H1 (cell line): ENCODE data around the gene NUAK1. TPM values are rescaled to one million over a fixed set of nuclear protein-coding genes. Genes with fewer than 3 reads are reported as not detected.
A peak's percentile ranks its signal among the peaks of the same experiment; 100 is the strongest.

Source experiments
- CTCF ChIA-PET: fragments of 300-600 bp; sonication (Branson Sonifier 250); formaldehyde crosslinking; loops from one replicate; lab custom pipeline; 2021; ENCODE audit not compliant: partially characterized antibody; lab: Charles Lee
- POLR2A ChIA-PET: fragments of 300-600 bp; sonication (Branson Sonifier 250); formaldehyde crosslinking; loops from one replicate; lab custom pipeline; 2021; ENCODE audit warnings: inconsistent platforms; ENCODE audit not compliant: partially characterized antibody; lab: Charles Lee
- DNase-seq, 2 experiments: peaks; one replicate each; pipeline versions ENCODE4 v3.0.0 to v3.0.0-alpha.2; 2010 to 2022; ENCODE audit warnings: low spot score in 2 of 2, low read depth in 1 of 2, mixed read lengths in 1 of 2
- FAIRE-seq: peaks from 2 replicates; lab custom pipeline; 2011; peaks lifted over from hg19 to GRCh38; lab: Jason Lieb, UNC
- H2AFZ ChIP-seq: 2 replicates; pipeline ENCODE4 v1.8.1; 2012; ENCODE audit warnings: low read length, inconsistent platforms
- H2AK5ac ChIP-seq: 2 replicates; pipeline ENCODE4 v1.6.1; 2013; ENCODE audit warnings: low read depth, low read length
- H2BK120ac ChIP-seq: replicated peaks from 2 replicates; pipeline ENCODE3; 2013; ENCODE audit warnings: low read depth, low read length, inconsistent platforms
- H2BK12ac ChIP-seq: 2 replicates; pipeline ENCODE4 v1.6.1; 2013; ENCODE audit warnings: low read depth, low read length
- H2BK15ac ChIP-seq: 2 replicates; pipeline ENCODE4 v1.6.1; 2013; ENCODE audit warnings: low read length
- H2BK20ac ChIP-seq: 2 replicates; pipeline ENCODE4 v1.6.1; 2013; ENCODE audit warnings: low read length
- H2BK5ac ChIP-seq: 2 replicates; pipeline ENCODE4 v1.6.1; 2013; ENCODE audit warnings: low read depth, low read length
- H3K14ac ChIP-seq: 2 replicates; pipeline ENCODE4 v1.6.1; 2013; ENCODE audit warnings: inconsistent platforms; ENCODE audit not compliant: insufficient read length
- H3K18ac ChIP-seq: 2 replicates; pipeline ENCODE4 v1.6.1; 2013; ENCODE audit warnings: low read length; ENCODE audit errors: extremely low read depth
- H3K23ac ChIP-seq: 2 replicates; pipeline ENCODE4 v1.6.1; 2013; ENCODE audit warnings: inconsistent platforms; ENCODE audit not compliant: insufficient read length
- H3K23me2 ChIP-seq: 2 replicates; pipeline ENCODE4 v1.6.1; 2013; ENCODE audit warnings: low read depth, low read length
- H3K27ac ChIP-seq: 2 replicates; pipeline ENCODE4 v1.6.1; 2011; ENCODE audit warnings: low read depth, low read length, inconsistent platforms
- H3K27me3 ChIP-seq, 4 experiments: replicated peaks in 1 of 4; 1 replicate in 1 of 4; 2 replicates in 3 of 4; pipeline versions ENCODE4 v1.6.1 to v1.8.1; 2011 to 2013; ENCODE audit warnings: low read length in 3 of 4, mild to moderate bottlenecking in 3 of 4, inconsistent platforms in 2 of 4, mixed read lengths in 2 of 4, moderate library complexity in 1 of 4; ENCODE audit not compliant: control insufficient read depth in 3 of 4, insufficient read depth in 3 of 4; ENCODE audit errors: extremely low read depth in 1 of 4
- H3K36me3 ChIP-seq, 4 experiments: 2 replicates each; pipeline versions ENCODE4 v1.6.1 to v1.8.1; 2011 to 2013; ENCODE audit warnings: mild to moderate bottlenecking in 4 of 4, low read length in 3 of 4, moderate library complexity in 2 of 4, control low read depth in 1 of 4, inconsistent platforms in 1 of 4; ENCODE audit not compliant: insufficient read depth in 4 of 4, control insufficient read depth in 2 of 4
- H3K4ac ChIP-seq: replicated peaks from 2 replicates; pipeline ENCODE3; 2013; ENCODE audit warnings: low read length, low read depth, mixed read lengths, inconsistent platforms; ENCODE audit not compliant: insufficient read length
- H3K4me1 ChIP-seq, 4 experiments: replicated peaks in 1 of 4; 1 replicate in 1 of 4; 2 replicates in 3 of 4; pipeline versions ENCODE4 v1.6.1 to v1.8.1; 2011 to 2013; ENCODE audit warnings: low read length in 3 of 4, inconsistent platforms in 2 of 4, mixed read lengths in 1 of 4; ENCODE audit not compliant: insufficient read depth in 4 of 4, control insufficient read depth in 3 of 4
- H3K4me2 ChIP-seq, 2 experiments: 2 replicates each; pipeline versions ENCODE4 v1.6.1 to v1.8.1; 2011 to 2013; ENCODE audit warnings: low read depth in 2 of 2, low read length in 2 of 2, control low read depth in 1 of 2, inconsistent platforms in 1 of 2, mild to moderate bottlenecking in 1 of 2; ENCODE audit not compliant: insufficient read depth in 1 of 2
- H3K4me3 ChIP-seq, 4 experiments: fragments of 200-600, 300-600 bp in 1 of 4; sonication (generic), shearing (Covaris generic), sonication (Bioruptor Twin) in 1 of 4; 2 replicates each; pipeline versions ENCODE4 v1.5.1 to v1.8.1; 2011 to 2016; ENCODE audit warnings: low read length in 4 of 4, low read depth in 3 of 4, control low read depth in 2 of 4, inconsistent platforms in 2 of 4, mild to moderate bottlenecking in 2 of 4, mixed read lengths in 1 of 4, moderate library complexity in 1 of 4; ENCODE audit not compliant: insufficient read depth in 2 of 4; ENCODE audit errors: extremely low read depth in 1 of 4
- H3K56ac ChIP-seq: replicated peaks from 2 replicates; pipeline ENCODE3; 2013; ENCODE audit warnings: low read depth, mild to moderate bottlenecking, mixed read lengths, low read length, inconsistent platforms; ENCODE audit not compliant: insufficient read length
- H3K79me1 ChIP-seq: 2 replicates; pipeline ENCODE4 v1.6.1; 2013; ENCODE audit warnings: low read depth, low read length, control low read depth
- H3K79me2 ChIP-seq, 2 experiments: 2 replicates each; pipeline versions ENCODE4 v1.6.1 to v1.8.1; 2012 to 2013; ENCODE audit warnings: low read length in 2 of 2, mild to moderate bottlenecking in 2 of 2, inconsistent platforms in 1 of 2; ENCODE audit not compliant: insufficient read depth in 2 of 2, control insufficient read depth in 1 of 2
- H3K9ac ChIP-seq, 4 experiments: replicated peaks in 1 of 4; 1 replicate in 1 of 4; 2 replicates in 3 of 4; pipeline versions ENCODE4 v1.6.1 to v1.8.1; 2011 to 2013; ENCODE audit warnings: low read depth in 3 of 4, low read length in 3 of 4, control low read depth in 2 of 4, mild to moderate bottlenecking in 2 of 4, moderate library complexity in 2 of 4, inconsistent platforms in 1 of 4; ENCODE audit errors: extremely low read depth in 1 of 4
- H3K9me3 ChIP-seq, 2 experiments: 2 replicates each; pipeline versions ENCODE4 v1.6.1 to v1.8.1; 2012 to 2013; ENCODE audit warnings: mild to moderate bottlenecking in 2 of 2, moderate library complexity in 2 of 2, control low read depth in 1 of 2, inconsistent platforms in 1 of 2, low read depth in 1 of 2, low read length in 1 of 2, mixed read lengths in 1 of 2; ENCODE audit not compliant: insufficient read depth in 2 of 2
- H4K20me1 ChIP-seq, 2 experiments: replicated peaks in 1 of 2; 2 replicates each; pipeline versions ENCODE3 to v1.8.1; 2011 to 2013; ENCODE audit warnings: inconsistent platforms in 2 of 2, low read length in 2 of 2, mild to moderate bottlenecking in 1 of 2; ENCODE audit not compliant: insufficient read depth in 2 of 2, control insufficient read depth in 1 of 2
- H4K5ac ChIP-seq: 2 replicates; pipeline ENCODE4 v1.6.1; 2013; ENCODE audit warnings: low read length, low read depth, mixed read lengths, inconsistent platforms; ENCODE audit not compliant: insufficient read length
- H4K8ac ChIP-seq: 2 replicates; pipeline ENCODE4 v1.8.0; 2013; ENCODE audit warnings: mild to moderate bottlenecking, moderate library complexity, low read length, inconsistent platforms; ENCODE audit not compliant: insufficient read depth; ENCODE audit errors: extremely low read depth
- H4K91ac ChIP-seq: replicated peaks from 2 replicates; pipeline ENCODE3; 2013; ENCODE audit warnings: low read length, mixed read lengths, inconsistent platforms; ENCODE audit not compliant: insufficient read length
- CHD2 ChIP-seq: IDR thresholded peaks from 2 replicates; pipeline ENCODE4 v1.6.1; 2012; ENCODE audit warnings: low read length, improper control_type of control experiment
- CREB1 ChIP-seq: IDR thresholded peaks from 2 replicates; pipeline ENCODE4 v1.6.1; 2012; ENCODE audit warnings: inconsistent platforms
- KDM4A ChIP-seq: IDR thresholded peaks from one replicate; pipeline ENCODE4 v1.7.1; 2012; ENCODE audit warnings: low read depth, mild to moderate bottlenecking, moderate library complexity, low read length, inconsistent platforms; ENCODE audit not compliant: severe bottlenecking
- PHF8 ChIP-seq: fragments of 200-600 bp; sonication (generic); conservative IDR thresholded peaks from 2 replicates; pipeline ENCODE4 v1.7.1; 2012; ENCODE audit warnings: low read depth, mild to moderate bottlenecking, inconsistent platforms, low read length, moderate library complexity
- POLR2A ChIP-seq, 2 experiments: IDR thresholded peaks; 1 replicate in 1 of 2; 2 replicates in 1 of 2; pipeline ENCODE4 v1.6.1; 2011; ENCODE audit warnings: low read depth in 2 of 2, low read length in 2 of 2, mild to moderate bottlenecking in 2 of 2; ENCODE audit errors: control extremely low read depth in 1 of 2
- POU5F1 ChIP-seq: IDR thresholded peaks from 2 replicates; pipeline ENCODE4 v1.6.1; 2011; ENCODE audit warnings: low read depth, mild to moderate bottlenecking, low read length, moderate library complexity
- SAP30 ChIP-seq: fragments of 300-600 bp; sonication (generic); IDR thresholded peaks from 2 replicates; pipeline ENCODE4 v1.7.1; 2012; ENCODE audit warnings: low read length, moderate library complexity, mild to moderate bottlenecking, inconsistent platforms; ENCODE audit not compliant: insufficient read depth, insufficient replicate concordance
- SP1 ChIP-seq: IDR thresholded peaks from 2 replicates; pipeline ENCODE4 v1.6.1; 2011; ENCODE audit warnings: low read depth, low read length
- SP4 ChIP-seq: IDR thresholded peaks from 2 replicates; pipeline ENCODE4 v1.6.1; 2012; ENCODE audit warnings: low read length, inconsistent platforms
- SUZ12 ChIP-seq: fragments of 200-600 bp; sonication (generic); IDR thresholded peaks from 2 replicates; pipeline ENCODE4 v1.6.1; 2012; ENCODE audit warnings: mild to moderate bottlenecking, inconsistent platforms, low read length, moderate library complexity, mixed read lengths
- TEAD4 ChIP-seq: IDR thresholded peaks from 2 replicates; pipeline ENCODE4 v1.6.1; 2012; ENCODE audit warnings: low read depth, low read length, inconsistent platforms, mixed read lengths
- WGBS, 2 experiments: shearing (Covaris generic) in 1 of 2; methylation state at CpG; one replicate each; pipeline versions ENCODE4 v1.1.6 to v1.1.7; 2013 to 2015; ENCODE audit warnings: low lambda C conversion rate in 2 of 2, mixed read lengths in 2 of 2, inconsistent platforms in 1 of 2, low coverage in 1 of 2, missing lambda C conversion rate in 1 of 2; ENCODE audit not compliant: insufficient replicate concordance in 2 of 2, insufficient coverage in 1 of 2, insufficient read length in 1 of 2; ENCODE audit errors: extremely low coverage in 1 of 2, missing lambda C conversion rate in 1 of 2; 5-methylcytosine and 5-hydroxymethylcytosine counted together
- polyA plus RNA-seq, 7 experiments: library from polyadenylated mRNA; depleted of rRNA in 3 of 7; stranded (reverse) in 5 of 7; unstranded in 2 of 7; fragments of >200 nt in 5 of 7; fragments of 200-250 nt in 2 of 7; gene quantifications; 1 replicate in 5 of 7; 2 replicates in 1 of 7; 4 replicates in 1 of 7; pipeline versions ENCODE4 v1.2.1 to v1.2.3, GENCODE V29; 2011 to 2013; ENCODE audit warnings: missing spikeins in 2 of 7, mixed read lengths in 2 of 7
- total RNA-seq: library from RNA; stranded (reverse); fragmentation: NEBNext Ultra II Directional; extraction: Animal tissue kit (Norgen Biotek cat#: 25700); gene quantifications from 2 replicates; pipeline ENCODE4 v1.2.1, GENCODE V29; 2021
- TF ChIP-seq, protein P1 (sequence below): IDR thresholded peaks from 2 replicates; pipeline ENCODE4 v1.6.1; 2011; ENCODE audit warnings: low read depth, mild to moderate bottlenecking, low read length; ENCODE audit not compliant: insufficient read depth

NUAK1 gene
- total and polyA plus RNA-seq, 2 of the 8 experiments (the other 6 are each of a cell fraction or from before 2014, with no cell fraction given), result 6.7 to 18.2 TPM

DNA sequence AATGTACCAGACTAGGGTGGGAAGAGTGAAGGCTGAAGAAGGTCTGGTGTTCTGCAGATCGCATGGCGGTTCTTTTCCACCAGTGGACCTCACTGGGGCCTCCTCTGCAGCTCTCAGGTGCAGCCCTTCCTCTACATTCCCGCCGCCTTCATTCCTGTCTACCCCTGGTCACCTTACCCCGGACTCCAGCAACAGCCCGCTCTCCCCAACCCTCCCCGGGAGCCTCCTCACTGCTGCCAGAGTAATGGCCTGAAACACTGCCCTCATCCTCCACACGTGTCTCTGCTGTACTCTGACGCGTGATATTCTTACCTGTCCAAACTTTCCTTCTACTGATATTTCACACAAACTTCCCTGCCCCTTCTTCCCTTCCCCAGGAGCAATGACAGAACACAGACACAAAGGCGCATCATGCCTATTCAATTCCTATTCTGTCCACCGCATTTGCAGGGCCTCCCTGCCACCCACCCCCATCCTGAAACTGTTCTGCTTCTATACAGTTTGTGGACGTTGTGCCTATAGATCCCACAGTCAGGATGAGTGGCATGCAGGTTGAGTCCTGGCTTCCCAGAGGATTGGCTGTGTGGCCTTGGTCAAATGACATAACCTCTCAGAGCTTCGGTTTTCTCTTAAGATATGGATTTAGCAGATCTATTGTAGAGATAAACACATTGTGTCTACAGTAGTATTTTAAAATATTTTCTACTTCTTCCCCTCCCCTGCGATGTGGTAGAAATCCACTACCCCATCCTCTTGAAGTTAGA lies 1.7 kb upstream of the NUAK1 start:
- H3K79me1 ChIP-seq, result peaks cover 3% of the 10 kb centered on the region; the same call in 1 of the 2 replicates
- 37% methylated on average over 15 of the region's 15 CpGs; no CpG with 5 or more reads in 1 of the 2 experiments for WGBS, 2 experiments
- H3K4me1 ChIP-seq, result peaks cover 8 to 34% (median 20%) of the 10 kb centered on the region in 4 experiments; a peak in 6 of 7 replicates
- H2BK12ac ChIP-seq, result peak overlapping the region; percentile 82
- DNase-seq (no peak), FAIRE-seq (no peak)
- peak overlapping the region; percentile 92 for H2BK5ac ChIP-seq
- peaks cover 0 to 7% (median 0%) of the 10 kb centered on the region in 4 experiments; a peak in 1 of 7 replicates for H3K27me3 ChIP-seq
- peak overlapping the region; percentile 28 for H4K5ac ChIP-seq
- peaks cover 16% of the 10 kb centered on the region for H3K23me2 ChIP-seq
- CTCF ChIA-PET, result interaction anchor here (0.8 to 1.7 kb wide), 5 partner anchors 9 to 720 kb away, joined by 3 to 5 read pairs (median 3); no protein-coding TSS in a partner anchor
- no peak overlapping the region for H4K8ac ChIP-seq
- peak overlapping the region; percentile 25 for H4K91ac ChIP-seq
- peak overlapping the region; percentile 58 for H3K4ac ChIP-seq
- no peak overlapping the region for H2BK20ac ChIP-seq
- peak overlapping the region; percentile 52; the same call in 1 of the 2 replicates for H3K18ac ChIP-seq
- H2AFZ ChIP-seq, result no peak overlapping the region
- H3K9ac ChIP-seq, result peak overlapping the region; percentile 54 to 84 (median 81)
- H3K4me2 ChIP-seq, result peak overlapping the region; percentile 88 to 91
- POLR2A ChIA-PET, result interaction anchor here (1.1 to 3.1 kb wide), 11 partner anchors 9 to 422 kb away, joined by 3 to 27 read pairs (median 6); no protein-coding TSS in a partner anchor
- peak overlapping the region; percentile 76 to 80 (median 78) for H3K4me3 ChIP-seq
- H3K9me3 ChIP-seq, result no peaks in the 10 kb centered on the region
- peaks cover 0 to 50% of the 10 kb centered on the region in 2 experiments; a peak in 2 of 4 replicates for H3K79me2 ChIP-seq
- no peak overlapping the region for H3K14ac ChIP-seq
- H2AK5ac ChIP-seq, result peak overlapping the region; percentile 94; the same call in 1 of the 2 replicates
- no peaks in the 10 kb centered on the region for H4K20me1 ChIP-seq
- peak overlapping the region; percentile 88; the same call in 1 of the 2 replicates for H3K27ac ChIP-seq
- peak overlapping the region; percentile 13; the same call in 1 of the 2 replicates for H2BK15ac ChIP-seq
- H2BK120ac ChIP-seq, result no peak overlapping the region
- no peak overlapping the region for H3K56ac ChIP-seq
- no peak overlapping the region for H3K23ac ChIP-seq
- H3K36me3 ChIP-seq, result no peaks in the 10 kb centered on the region
- no peak for TF ChIP-seq CHD2
- TF ChIP-seq POLR2A (IDR thresholded peaks at IDR 0.05; ENCODE audit: control extremely low read depth in 1 of 2, low read depth in 2 of 2, low read length in 2 of 2), result no peak; a peak in 1 of 3 replicates
- TF ChIP-seq SUZ12, result no peak
- no peak for TF ChIP-seq PHF8
- no peak for TF ChIP-seq POU5F1
- TF ChIP-seq SP4, result no peak
- TF ChIP-seq SP1, result no peak
- TF ChIP-seq TEAD4, result no peak
- no peak for TF ChIP-seq CREB1
- TF ChIP-seq KDM4A, result no peak
- no peak for TF ChIP-seq SAP30
- TF ChIP-seq, protein P1, sequence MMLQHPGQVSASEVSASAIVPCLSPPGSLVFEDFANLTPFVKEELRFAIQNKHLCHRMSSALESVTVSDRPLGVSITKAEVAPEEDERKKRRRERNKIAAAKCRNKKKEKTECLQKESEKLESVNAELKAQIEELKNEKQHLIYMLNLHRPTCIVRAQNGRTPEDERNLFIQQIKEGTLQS, result no peak
